NCI-H2227 (cell line): ENCODE results near the gene SAPCD2.

Source experiments
- DNase-seq: peaks from one replicate; lab custom pipeline; 2025; ENCODE audit not compliant: unreplicated experiment; lab: John Stamatoyannopoulos, UW

Gene SAPCD2

DNA sequence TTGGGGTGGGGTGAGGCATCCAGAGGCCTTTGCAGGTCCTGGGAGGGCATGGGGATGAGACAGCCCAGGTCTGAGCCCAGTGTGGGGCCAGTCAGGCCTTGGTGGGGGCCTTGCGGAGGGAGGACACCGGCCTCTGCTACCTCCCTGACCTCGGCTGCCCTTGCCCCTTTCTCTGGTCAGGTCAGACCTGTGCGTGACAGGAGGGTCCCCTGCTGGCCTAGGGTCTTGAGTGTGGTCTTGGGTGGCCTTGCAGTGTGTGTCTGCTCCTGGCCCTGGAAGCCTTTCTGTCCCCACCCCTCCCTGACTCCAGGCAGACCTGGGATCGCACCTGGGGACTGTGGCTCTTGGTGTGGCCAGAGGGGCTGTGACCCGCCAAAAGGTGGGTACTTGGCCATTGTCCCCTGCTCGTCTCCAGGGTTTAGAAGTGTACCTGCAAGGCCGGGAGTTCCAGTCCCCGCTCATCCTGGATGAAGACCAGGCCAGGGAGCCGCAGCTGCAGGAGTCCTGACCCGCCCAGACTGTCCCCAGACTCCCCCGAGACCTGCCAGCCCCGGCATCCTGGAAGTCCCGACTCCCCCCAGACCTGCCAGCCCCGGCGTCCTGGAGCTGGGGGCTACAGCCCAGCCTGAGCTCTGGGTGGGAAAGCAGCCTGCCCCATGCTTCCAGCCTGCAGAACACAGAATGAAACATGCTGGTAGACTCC lies 12.0 kb upstream of the SAPCD2 start:
- no peak for DNase-seq

DNA sequence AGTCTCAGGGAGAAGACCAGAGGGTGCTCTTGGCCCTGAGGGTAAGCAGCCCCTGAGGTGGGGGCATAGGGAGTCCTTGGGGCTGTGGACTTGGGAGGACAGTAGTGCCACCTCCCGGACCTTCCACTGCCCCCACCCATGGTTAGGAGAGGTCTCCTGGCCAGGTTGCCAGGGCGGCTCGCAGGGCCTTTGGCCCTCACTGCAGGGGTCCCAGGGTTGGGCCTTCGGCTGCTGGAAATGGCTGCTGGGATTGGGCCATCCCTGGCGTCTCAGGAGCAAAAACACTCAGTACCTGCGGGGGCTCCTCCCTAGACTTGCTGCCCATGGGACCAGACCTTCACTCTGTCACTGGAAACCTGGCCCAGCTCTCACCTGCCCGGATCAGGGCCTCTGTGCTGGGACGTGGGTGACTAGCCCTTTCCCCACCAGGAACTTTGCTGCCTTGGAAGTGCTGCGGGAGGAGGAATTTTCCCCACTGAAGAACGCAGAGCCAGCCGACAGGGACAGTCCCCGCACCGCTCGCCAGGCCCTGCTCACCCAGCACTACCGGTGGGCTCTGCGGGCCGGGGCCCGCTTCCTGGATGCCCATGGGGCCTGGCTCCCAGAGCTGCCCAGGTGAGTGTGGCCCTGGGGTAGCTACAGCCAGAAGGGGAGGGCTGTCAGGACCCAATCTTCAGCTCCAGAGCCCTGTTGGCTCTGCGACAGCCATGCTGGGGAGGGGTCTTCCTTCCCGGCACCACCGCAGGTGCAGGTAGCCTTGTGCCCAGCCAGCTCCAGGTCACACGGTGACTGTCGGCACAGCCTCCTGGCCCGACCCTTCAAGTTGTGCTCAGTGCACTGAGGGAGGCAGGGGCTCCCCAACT lies 10.1 kb upstream of the SAPCD2 start:
- DNase-seq, result no peak

GRCh38 chr9:137079401-137079787 lies 9.0 kb upstream of the SAPCD2 start:
- no peak for DNase-seq

- no peak for DNase-seq
Observed at GRCh38 chr9:137078701-137079400, 8.5 kb upstream of the SAPCD2 start.

DNA sequence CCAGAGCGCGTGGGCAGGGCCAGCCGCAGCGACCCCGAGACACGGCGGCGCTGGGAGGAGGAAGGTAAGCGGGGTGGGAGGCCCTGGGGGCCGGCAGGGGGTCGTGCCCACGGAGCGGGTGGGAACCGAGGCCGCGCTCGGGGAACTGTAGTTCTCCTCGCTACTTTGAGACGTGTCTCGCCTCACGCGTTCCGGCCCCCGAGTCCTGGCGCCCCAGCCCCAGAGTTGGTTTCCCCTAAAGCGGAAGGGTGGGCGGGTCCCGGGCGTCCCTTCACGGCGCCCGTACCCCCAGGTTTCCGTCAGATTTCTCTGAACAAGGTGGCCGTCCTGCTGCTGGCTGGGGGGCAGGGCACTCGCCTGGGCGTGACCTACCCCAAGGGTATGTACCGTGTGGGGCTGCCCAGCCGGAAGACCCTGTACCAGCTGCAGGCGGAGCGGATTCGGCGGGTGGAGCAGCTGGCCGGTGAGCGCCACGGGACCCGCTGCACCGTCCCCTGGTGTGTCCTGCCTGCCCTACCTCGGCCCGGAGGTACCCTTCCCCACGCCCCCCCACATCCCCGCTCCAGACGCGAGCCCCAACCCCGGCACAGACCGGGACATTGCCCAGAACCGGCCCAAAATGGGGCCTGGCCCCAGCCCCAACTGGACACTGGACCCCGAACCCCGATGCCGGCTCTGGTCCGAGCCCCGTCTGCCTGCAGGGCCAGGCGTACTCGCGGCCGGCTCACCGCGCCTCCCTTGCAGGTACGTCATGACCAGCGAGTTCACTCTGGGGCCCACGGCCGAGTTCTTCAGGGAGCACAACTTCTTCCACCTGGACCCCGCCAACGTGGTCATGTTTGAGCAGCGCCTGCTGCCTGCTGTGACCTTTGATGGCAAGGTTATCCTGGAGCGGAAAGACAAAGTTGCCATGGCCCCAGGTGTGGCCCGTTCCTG lies 7.7 kb upstream of the SAPCD2 start:
- DNase-seq, result no peak

- peak; percentile 53 for DNase-seq
Observed at GRCh38 chr9:137077010-137077747, 6.8 kb upstream of the SAPCD2 start, which contains the start of gene UAP1L1. Gene UAP1L1, plus strand, starts transcription at chr9:137077517. Its CDS starts 16 bp downstream, at chr9:137077533.

GRCh38 chr9:137076636-137077009 lies 6.3 kb upstream of the SAPCD2 start:
- no peak for DNase-seq

GRCh38 chr9:137075275-137075775 lies 5.0 kb upstream of the SAPCD2 start:
- no peak for DNase-seq

DNA sequence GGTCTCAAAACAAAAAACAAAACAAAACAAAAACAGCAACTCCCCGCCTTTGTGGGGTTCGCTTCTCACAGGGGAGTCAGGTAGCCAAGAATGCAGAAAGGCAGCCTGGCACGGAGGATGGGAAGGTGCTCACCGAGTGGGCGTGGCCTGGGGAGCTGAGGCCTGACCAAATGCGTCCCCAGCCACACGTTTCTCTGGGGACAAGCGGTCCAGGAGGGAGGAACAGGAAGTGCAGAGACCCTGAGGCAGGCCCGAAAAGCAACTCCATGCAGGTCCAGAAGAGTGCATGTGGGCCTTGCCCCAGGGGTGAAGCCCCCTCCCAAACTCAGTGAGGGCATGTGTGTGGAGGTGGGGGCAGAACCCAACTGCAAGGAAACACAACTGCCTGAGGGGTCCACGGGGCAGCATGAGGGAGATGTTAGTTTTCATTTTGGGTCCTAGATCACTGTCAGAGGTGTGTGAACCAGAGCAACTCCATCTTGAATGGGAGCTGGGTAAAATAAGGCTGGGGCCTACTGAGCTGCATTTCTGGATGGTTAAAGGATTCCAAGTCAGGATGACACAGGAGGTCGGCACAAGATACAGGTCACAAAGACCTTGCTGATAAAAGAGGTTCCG lies 4.4 kb upstream of the SAPCD2 start:
- DNase-seq, result no peak

- DNase-seq, result no peak
Observed at GRCh38 chr9:137073992-137074399, 3.6 kb upstream of the SAPCD2 start.

- no peak for DNase-seq
Observed at GRCh38 chr9:137071282-137071681, 925 bp upstream of the SAPCD2 start.

- peak; percentile 51 for DNase-seq
Observed at GRCh38 chr9:137070906-137071275, 534 bp upstream of the SAPCD2 start.

GRCh38 chr9:137069508-137070091 lies 757 bp downstream of the SAPCD2 start:
- peak; percentile 21 for DNase-seq

DNA sequence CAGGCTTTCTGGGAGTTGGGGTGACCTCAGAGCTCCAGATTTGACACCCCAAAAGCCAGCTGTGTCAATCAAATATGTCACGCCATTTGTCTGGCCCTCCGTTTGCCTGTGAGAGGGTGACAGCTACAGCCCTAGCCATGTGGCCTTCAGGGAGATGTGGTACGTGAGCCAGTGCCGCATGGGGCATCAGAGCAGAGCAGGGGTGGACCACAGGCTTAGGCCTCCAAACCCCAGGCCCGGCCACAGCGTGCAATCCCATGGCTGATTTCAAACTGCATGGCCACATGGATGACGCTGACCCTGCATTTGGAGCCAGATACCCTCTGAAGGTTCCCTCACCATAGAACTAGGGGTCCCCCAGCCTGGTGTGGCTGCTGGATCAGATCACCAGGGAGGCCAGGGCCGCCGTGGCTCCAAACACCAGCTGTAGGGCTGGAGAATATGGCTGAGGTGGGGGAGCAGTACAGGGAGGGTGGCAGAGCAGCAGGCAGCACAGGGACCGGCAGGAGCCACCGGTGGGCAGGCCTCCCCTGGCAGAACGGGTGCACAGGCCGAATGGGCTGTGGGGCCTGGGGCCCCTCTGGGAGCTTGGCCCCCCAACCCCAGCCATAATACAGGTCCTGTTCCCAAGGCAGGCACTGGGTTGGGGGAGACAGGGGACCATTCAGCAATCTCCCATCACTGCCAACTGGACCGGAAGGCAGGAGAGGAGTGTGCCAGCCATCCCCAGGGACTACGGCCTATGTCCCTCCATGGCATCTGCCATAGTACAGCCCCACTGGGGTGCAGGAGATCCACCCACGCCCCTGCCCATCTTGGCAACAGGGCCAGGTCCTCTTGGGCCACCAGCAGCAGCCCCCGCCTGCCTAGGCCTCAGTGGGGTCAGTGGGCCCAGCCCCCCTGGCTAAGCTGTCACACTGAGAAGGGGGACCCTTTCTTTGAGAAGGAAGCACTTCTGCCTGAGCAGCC lies 1.5 kb downstream of the SAPCD2 start:
- no peak for DNase-seq

DNA sequence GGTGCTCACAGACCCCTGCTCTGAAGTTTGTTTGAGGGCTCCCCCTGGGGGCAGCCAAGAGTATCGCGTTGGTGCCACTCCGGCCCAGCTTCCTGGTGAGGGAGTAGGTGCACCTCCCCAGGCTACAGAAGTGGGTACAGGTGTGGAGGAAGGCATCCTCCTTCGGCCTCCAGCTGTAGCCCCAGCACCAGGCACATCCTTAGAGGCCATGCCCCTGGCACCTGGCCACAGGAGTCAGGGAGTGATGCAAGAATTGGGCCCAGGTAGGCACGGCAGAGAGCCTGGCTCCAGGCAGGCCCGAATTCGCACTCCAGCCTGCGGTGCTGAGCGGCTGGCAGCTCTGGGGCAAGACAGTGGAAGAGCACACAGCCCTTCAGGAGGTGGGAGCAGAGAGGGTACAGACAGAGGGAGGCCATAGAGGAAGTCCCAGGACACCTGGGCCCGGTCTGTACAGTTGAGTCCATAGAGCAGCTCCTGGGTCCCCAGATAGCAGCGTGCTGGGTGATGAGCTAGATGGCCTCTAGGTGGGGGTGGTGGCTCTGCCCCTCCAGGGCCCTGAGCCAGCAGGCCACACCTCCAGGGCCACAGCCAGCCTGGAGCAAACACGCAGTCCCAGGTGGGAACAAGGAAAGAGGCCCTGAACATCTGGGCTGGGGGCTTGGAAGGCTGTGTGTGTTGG lies 2.4 kb downstream of the SAPCD2 start:
- peak; percentile 69 for DNase-seq

DNA sequence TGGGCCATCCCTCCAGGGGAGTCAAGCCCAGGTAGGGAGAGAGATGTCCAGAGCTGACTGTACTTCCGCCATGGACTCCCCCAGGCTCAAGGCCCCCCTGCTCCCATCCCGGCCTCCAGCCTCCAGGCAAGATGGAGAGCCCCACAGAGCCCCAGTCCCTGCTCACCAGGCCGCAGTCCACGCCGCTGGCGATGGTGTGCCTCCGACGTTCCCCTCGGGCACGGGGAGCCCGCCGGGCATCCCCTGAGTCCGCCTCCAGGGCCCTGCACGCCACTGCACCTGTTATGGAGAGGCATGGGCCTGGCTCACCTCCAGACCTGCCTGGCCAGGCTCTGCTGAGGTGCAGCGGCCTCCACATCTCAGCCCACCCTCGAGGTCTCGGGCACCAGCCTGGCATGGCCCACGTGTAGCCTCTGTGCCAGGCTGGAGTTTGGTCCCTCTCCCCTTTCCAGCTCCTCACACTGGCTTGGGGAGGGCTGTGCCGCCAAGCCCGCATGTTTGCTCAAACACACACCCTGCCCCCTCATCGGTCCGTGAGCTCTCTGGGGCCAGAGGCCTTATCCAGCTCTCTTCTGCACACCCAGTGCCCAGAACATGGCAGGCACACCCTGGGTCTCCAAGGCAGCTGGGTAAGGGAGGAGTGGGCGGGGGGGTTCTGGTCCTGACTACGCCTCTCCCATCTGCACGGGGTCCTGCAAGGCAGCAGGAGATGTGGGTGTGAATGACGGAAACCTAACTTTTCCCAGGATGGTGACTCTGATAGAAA lies 4.1 kb downstream of the SAPCD2 start:
- no peak for DNase-seq
